Astrocyte of the spinal cord (primary cell): ENCODE measurements around the gene BHLHE41.

Experiments
- DNase-seq: peaks from one replicate; pipeline ENCODE4 v3.0.0; 2011; ENCODE audit warnings: low read depth, low spot score
- H3K4me3 ChIP-seq: 2 replicates; pipeline ENCODE4 v1.5.1; 2011; ENCODE audit warnings: low read depth, mild to moderate bottlenecking, low read length, moderate library complexity
- in situ Hi-C: cut with HindIII; loops from 2 replicates; pipeline ENCODE4 v1.10.0; 2017; ENCODE audit warnings: low sequenced_read_pairs
- TF ChIP-seq, protein P1 (sequence below): IDR thresholded peaks from 2 replicates; pipeline ENCODE4 v1.5.1; 2012; ENCODE audit warnings: low read depth, mild to moderate bottlenecking, low read length, inconsistent platforms

The BHLHE41 gene

GRCh38 chr12:26162174-26162573 lies 37.3 kb upstream of the BHLHE41 start:
- H3K4me3 ChIP-seq, result no peak overlapping the region
- in situ Hi-C loops, result no loop called here
- TF ChIP-seq, protein P1, sequence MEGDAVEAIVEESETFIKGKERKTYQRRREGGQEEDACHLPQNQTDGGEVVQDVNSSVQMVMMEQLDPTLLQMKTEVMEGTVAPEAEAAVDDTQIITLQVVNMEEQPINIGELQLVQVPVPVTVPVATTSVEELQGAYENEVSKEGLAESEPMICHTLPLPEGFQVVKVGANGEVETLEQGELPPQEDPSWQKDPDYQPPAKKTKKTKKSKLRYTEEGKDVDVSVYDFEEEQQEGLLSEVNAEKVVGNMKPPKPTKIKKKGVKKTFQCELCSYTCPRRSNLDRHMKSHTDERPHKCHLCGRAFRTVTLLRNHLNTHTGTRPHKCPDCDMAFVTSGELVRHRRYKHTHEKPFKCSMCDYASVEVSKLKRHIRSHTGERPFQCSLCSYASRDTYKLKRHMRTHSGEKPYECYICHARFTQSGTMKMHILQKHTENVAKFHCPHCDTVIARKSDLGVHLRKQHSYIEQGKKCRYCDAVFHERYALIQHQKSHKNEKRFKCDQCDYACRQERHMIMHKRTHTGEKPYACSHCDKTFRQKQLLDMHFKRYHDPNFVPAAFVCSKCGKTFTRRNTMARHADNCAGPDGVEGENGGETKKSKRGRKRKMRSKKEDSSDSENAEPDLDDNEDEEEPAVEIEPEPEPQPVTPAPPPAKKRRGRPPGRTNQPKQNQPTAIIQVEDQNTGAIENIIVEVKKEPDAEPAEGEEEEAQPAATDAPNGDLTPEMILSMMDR, result no peak
- DNase-seq, result no peak

GRCh38 chr12:26158078-26158764 lies 33.4 kb upstream of the BHLHE41 start:
- DNase-seq, result no peak

DNA sequence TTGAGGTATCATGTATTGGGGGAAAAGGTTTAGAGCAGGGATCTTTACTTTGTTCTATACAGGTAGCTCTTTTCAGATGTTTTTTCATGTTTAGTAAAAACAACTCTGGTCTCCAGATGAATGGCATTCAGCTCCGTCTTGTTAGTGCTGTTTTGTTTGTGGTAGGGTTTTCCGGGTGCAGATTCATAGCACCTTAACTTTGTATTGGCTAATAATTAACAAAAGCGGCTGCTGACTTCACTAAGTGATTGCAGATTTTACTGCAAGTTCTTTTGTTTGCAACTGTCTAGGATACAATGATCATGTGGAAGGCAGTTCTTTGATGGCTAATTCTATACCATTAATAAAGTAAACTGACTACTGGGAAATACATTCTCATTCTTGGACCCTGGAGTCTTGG lies 32.2 kb upstream of the BHLHE41 start:
- TF ChIP-seq, protein P1, result no peak
- no peak for DNase-seq
- in situ Hi-C loops, result no loop called here
- H3K4me3 ChIP-seq, result no peak overlapping the region

More at GRCh38 chr12:26158078-26158764, 33.4 kb upstream of the BHLHE41 start:
- TF ChIP-seq, protein P1, result no peak
- H3K4me3 ChIP-seq, result no peak overlapping the region
- in situ Hi-C loops, result no loop called here

DNA sequence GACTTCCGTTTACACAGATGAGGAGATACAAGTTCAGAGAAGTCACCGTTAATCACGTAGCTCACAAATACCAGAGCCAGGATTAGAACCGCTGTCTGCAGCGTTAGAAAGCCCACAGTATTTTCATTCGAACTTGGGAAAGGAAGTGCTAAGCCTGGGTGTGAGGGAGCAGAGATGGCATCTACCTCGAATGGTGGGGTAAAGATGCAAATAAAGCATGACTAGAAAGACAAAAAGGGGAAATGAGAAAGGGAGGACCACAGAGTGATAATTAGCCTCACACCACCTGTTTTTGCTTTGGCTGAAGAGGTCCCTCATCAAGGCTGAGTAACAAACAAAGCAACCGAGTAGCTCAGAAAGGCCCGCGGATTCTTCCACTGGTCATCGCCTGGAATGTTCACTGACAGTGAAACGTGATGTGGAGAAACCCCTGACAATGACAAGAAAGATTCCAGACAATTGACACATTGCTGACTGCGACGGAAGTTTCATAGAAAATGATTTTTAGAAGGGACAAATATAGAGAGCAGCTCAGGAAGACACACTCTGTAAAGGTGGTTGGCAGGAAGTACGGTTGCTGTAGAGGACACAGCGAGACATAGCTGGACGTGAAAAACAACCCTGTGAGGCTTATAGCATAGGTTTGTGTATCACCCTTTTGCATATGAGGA lies 31.5 kb upstream of the BHLHE41 start:
- DNase-seq, result no peak

DNA sequence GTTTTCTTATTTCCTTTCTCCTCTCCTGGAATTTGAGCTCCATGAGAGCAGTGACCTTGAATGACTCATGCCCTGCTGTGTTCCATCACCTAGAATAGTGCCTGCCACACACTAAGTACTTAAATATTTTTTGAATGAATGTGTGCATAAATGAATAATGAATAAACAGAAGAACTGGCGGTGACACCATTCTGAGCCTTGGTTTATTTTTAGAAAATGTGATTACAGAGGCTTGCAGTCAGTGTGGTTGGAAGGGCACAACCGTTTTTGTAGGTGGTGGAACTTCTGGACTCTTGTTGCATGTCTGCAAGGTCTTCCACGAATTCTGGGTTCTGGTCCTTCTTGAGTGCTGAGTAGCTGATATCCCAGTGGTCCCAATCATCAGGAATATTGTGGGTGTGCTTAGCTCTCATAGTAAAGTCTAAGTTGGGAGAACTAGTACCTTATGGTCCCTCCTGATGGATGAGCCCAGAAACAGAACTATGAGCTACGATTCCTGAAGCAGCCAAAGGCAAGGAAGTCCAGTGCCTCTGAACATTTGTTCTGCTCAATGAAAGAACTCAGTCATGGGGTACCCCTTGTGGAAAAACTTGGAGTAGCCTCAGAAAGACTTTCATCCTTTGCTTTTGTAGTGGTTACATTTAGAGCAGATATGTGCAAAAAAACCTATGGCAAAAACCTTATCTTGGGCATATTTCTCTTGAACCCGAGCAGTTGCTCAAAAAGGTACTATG lies 28.8 kb upstream of the BHLHE41 start:
- in situ Hi-C loops, result no loop called here
- DNase-seq, result peak; percentile 95
- no peak overlapping the region for H3K4me3 ChIP-seq
- TF ChIP-seq, protein P1, result peak; percentile 11

More for the DNA sequence above, 31.5 kb upstream of the BHLHE41 start:
- no peak overlapping the region for H3K4me3 ChIP-seq
- TF ChIP-seq, protein P1, result no peak
- in situ Hi-C loops, result no loop called here

DNA sequence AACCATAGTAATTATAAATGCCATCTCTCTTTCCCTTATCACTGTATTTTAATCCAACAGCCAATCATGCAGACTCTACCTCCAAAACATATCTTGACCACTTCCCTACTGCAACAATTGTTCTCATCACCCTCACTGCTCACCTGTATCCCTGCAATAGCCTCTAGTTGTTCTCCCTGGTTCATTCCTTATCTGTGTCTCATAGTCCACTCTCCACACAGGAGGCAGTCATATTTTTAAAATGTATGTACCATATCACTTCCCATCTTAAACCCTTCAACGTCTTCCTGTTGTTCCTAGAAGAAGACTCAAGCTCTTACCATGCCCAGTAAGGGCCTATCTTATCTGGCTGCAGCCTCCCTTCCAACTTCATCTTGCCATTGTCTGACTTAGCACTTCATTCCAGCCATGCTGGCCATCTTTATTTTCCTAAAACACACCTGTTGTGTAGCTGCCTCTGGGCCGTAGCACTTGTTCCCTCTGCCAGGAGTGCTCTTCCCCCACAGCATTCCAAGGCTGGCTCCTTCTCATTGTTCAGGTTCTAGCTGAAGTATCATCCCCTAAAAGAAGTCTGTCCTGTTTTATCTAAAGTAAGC lies 27.8 kb upstream of the BHLHE41 start:
- in situ Hi-C loops, result no loop called here
- DNase-seq, result no peak
- TF ChIP-seq, protein P1, result no peak
- no peak overlapping the region for H3K4me3 ChIP-seq
